Activated CD4-positive, alpha-beta T cell treated with anti-CD3 and anti-CD28 coated beads for 24 hours (primary cell): ENCODE data around the gene CHPT1.
"Not testable (repeated sequence)": the region's sequence is repeated elsewhere in the genome, so short reads cannot be mapped to it uniquely, and the experiment has no call there.

ENCODE experiments used
- DNase-seq, 2 donors: peaks; one replicate each; pipeline ENCODE4 v3.0.0-alpha.2; 2020; ENCODE audit warnings: low read depth in 2 of 2

Gene CHPT1

DNA sequence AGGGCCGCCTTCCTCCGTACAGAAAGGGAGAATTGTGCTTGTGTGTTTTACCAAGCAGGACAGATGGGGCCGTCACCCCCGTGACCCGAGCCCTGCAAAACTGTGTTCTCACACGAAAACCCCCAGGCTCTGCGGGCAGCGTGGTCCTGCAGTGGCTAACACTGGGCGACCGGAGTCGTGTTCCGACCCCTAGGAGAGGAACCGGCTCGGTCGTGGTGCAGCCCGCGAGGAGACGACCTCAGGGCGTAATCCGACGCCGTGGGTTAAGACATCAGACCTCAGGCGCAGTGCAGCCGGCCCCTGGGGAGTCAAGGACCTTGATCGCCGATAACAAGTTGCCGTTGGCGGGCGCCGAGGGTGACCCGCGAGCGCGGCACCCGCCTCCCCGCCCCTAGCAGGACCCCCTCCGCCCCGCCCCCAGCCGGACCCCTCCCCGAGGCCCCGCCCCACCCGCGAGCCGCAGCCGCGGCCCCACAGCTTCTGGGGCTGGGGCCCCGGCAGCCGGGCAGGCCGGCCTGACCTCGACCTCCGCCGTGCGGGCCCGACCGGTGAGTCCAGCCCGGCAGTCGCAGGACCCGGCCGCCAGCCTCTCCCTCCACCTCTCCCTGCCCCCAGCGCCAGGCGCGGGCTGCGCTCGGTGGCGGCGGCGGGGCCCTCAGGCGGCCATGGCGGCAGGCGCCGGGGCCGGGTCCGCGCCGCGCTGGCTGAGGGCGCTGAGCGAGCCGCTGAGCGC, at the start of gene CHPT1:
TSS of gene CHPT1 (plus strand) at position 444 of the 733 bp plus-strand sequence. CDS start at position 666, 222 bp downstream.
- peak; percentile 39 for DNase-seq

DNA sequence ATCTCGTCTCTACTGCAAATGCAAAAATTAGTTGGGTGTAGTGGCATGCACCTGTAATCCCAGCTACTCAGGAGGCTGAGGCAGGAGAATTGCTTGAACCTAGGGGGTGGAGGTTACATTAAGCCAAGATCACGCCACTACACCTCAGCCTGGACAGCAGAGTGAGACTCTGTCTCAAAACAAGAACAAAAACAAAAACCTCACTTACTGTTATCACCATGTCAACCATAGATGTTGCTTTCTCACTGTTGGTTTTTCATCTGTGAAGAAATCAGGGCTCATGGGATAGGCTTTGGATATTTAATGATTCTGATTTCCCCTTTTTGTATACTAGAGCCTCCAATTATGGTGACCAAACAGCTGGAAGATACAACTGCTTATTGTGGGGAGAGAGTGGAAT, 49.7 kb upstream of the CHPT1 start:
- no peak for DNase-seq

DNA sequence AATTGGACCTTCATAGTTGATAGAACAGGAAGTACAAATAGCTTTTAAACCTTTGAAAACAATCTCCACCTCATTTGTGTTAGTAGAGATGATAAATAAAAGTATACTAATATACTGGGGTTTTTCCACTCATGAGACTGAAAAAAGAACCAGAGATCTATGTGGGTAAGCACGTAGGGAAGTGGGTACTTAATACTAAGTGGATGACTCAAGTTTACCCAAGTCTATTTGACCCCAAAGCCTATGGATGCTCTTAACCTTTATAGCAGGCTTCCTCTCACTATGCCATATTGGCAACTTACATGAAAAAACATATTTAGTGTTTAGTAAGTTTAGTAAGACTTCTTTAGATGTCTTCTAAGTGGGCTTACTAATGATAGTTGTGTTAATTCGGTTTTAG, 49.2 kb upstream of the CHPT1 start:
- no peak for DNase-seq

DNA sequence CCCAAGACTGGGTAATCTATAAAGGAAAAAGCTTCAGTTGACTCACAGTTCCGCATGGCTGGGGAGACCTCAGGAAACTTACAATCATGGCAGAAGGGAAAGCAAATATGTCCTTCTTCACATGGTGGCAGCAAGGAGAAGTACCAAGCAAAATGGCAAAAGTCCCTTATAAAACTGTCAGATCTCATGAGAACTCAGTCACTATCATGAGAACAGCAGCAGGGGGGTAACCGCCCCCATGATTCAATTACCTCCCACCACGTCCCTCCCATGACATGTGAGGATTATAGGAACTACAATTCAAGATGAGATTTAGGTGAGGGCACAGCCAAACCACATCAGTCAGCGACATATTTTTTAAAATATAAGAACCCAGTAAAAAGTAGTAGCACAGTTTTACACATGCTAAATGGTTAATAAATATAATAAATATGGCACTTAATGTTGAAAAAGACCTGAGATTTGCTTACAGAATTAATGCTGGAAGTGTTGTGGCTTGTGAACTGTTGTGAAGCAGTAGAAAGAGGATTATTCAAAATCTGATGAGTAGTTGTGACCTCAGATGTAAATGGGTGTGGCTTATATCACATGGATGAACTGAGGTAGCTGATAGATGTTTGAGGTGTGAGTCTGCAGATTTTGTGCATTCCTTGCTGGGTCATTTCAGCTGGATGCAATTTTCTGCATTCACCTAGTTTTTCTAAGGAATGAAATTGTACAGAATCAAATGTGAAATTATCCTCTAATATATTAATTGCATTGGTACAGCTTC, 46.9 kb upstream of the CHPT1 start:
- no peak for DNase-seq

DNA sequence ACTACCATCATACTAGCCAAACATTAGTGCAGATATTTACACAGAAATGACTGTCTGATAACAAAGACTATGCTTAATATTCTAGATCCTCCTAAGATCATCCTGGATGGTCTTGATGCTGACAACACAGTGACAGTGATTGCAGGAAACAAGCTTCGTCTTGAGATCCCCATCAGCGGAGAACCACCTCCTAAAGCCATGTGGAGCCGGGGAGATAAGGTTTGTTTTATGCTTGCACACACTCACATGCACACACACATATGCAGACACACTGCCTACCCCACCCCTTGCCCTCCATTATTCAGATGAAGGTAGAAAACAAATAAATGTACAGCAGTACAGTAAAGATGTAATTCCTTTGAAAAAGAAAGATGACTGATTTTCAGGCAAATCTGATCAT, 44.4 kb upstream of the CHPT1 start:
- no peak for DNase-seq

- no peak for DNase-seq
Measured at GRCh38 chr12:101653503-101653902, 43.9 kb upstream of the CHPT1 start.

- no peak for DNase-seq
Measured at GRCh38 chr12:101654442-101654841, 43.0 kb upstream of the CHPT1 start.

- DNase-seq, result no peak
Measured at GRCh38 chr12:101655393-101655792, 42.0 kb upstream of the CHPT1 start.

DNA sequence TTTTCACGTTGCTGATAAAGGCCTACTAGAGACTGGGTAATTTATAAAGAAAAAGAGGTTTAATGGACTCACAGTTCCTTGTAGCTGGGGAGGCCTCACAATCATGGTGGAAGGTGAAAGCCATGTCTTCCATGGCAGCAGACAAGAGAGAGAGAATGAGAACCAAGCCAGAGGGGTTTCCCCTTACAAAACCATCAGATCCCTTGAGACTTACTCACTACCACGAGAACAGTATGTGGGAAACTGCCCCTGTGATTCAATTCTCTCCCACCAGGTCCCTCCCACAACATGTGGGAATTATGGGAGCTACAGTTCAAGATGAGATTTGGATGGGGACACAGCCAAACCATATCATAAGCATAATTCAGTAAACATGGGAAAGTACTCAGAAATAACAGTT, 36.8 kb upstream of the CHPT1 start:
- DNase-seq, result not testable (repeated sequence)

GRCh38 chr12:101663298-101663697, 34.1 kb upstream of the CHPT1 start:
- DNase-seq, result no peak

DNA sequence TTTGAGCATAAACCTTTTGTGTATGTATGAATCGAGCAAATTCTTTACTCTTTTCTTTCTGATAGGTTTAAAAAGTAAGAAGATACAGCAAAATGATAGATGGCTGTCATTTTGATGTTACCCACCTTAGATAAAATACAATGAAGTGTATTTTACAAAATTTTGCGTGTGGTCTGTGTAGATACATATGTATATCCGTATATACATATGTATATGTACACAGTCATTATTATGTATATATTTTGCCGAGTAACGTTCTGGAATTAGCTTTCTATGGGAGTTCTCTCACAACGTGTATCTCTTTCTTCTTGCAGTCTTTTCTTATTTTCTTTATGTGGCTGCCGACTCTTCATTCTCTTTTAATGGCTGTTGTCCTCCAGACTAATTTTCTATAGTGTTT, 32.4 kb upstream of the CHPT1 start:
- DNase-seq, result no peak

GRCh38 chr12:101666052-101666728, 31.2 kb upstream of the CHPT1 start:
- no peak for DNase-seq

GRCh38 chr12:101667591-101667990, 29.8 kb upstream of the CHPT1 start:
- no peak for DNase-seq

DNA sequence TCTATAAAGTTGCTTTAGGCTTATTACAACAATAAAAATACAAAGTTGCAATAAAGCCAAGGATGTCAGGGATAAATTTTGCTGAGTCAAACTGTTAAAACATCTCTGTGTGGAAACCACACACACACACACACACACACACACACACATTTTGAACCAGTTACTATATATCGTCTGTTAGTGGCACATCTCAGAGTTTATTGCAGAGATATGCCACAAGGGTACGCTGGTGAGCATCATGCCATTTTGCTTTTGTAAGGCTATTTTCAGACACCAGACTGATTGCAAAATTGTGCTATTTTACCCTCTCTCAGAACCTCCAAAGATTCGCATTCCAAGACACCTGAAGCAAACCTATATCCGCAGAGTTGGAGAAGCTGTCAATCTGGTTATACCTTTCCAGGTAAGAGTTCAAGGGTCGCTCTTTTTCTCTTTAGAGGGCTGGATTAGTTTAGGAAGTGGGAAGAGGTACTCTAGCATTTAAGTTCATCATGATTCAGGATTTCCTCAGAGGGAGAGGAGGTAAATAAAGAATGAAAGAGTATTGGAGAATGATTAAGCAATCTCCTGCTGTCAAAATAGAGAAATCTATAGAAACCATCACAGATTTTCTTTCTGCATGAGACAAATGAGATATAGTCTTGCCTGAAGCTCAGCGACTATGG, 27.3 kb upstream of the CHPT1 start:
- DNase-seq, result no peak

DNA sequence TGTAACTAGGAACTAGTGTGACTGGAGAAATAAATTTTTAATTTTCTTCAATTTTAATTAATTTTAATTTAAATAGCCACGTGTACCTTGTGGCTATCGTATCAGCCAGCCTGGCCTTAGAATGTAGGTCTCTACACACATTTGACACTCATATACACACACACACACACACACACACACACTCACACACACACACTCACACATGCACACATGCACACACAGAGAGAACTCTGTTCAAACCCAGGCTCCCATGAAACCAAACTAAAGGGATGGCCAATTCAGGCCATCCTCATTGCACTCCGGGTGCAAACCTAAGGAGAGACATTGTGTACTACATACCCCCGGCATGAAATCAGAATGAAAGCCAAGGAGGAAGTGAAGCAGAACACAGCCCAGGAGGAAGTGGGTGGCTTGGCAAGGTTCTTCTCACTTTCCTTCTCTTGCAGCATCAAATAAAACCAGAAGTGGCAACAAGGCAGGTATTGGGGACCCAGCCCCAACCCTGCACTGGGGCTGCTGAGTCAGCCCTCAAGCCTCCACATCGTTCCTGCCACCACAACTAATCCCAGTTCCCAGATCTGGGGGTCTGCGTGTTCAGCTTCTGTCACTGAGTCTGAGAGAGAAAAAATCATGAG, 26.2 kb upstream of the CHPT1 start:
- DNase-seq, result no peak

DNA sequence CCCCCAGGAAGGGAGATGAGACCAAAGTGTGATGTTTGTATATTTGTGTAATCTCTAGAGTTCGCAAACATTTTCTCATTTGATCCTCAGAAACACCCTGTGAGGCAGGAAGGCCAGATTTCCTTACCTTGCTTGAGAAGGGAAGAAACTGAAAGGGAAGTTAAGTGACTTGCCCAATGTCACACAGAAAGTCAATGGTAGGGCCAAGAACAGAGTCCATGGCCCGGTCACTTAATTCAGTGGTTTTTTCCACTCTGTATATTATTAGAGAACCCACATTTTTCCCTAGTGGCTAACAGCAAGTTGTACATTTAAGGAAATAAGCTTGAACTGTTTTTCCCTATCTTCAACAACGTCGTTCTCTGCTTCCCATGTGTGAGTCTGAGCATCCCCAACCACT, 25.6 kb upstream of the CHPT1 start:
- DNase-seq, result no peak

GRCh38 chr12:101675555-101675954, 21.9 kb upstream of the CHPT1 start:
- DNase-seq, result no peak

DNA sequence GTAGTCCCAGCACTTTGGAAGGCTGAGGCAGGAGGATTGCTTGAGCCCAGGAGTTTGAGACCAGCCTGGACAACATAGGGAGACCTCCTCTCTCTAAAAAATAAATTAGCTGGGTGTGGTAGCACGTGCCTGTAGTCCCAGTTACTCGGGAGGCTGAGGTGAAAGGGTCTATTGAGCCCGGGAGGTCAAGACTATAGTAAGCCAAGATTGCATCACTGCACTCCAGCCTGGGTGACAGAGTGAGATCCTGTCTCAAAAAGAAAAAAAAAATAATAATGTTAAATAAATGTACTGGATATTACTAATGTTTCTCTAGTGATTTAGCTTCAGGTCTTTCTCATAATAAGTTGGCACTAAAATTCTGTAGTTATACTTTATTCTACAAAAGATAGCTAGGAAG, 20.9 kb upstream of the CHPT1 start:
- DNase-seq, result not testable (repeated sequence)

DNA sequence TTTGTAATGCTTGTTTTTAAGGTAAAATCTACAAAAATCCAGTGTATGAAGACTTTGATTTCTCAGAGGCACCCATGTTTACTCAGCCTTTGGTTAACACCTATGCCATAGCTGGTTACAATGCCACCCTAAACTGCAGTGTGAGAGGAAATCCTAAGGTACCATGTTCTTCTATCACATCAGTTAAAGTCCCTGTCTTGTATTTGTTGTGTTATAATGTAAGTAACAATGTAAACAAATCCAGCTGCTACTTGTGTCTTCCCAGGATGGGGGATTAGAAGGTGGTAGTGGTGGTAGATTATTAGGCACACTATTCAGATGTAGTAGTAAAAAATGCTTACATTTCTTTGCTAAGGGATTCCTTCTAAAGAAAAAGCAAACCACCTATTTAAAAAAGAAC, 19.4 kb upstream of the CHPT1 start:
- no peak for DNase-seq

GRCh38 chr12:101680240-101680639, 17.2 kb upstream of the CHPT1 start:
- no peak for DNase-seq

DNA sequence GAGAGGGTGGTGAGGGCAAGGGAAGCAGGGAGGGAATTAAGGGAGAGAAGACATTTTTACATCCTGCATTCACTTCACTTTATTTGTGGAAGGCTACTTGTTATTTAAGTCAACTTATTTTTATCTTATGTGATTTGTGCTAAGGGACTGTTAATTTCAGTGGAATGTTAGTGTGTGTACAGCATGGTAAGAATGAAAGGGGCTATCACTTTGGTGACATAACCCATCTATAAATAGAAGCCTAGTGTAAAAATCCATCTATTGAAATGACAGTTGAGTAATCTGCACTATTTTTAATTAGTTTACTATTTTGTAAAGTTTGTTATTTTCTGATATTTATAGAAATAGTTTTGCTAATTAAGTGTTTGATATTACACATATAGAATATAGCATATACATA, 16.8 kb upstream of the CHPT1 start:
- DNase-seq, result no peak

DNA sequence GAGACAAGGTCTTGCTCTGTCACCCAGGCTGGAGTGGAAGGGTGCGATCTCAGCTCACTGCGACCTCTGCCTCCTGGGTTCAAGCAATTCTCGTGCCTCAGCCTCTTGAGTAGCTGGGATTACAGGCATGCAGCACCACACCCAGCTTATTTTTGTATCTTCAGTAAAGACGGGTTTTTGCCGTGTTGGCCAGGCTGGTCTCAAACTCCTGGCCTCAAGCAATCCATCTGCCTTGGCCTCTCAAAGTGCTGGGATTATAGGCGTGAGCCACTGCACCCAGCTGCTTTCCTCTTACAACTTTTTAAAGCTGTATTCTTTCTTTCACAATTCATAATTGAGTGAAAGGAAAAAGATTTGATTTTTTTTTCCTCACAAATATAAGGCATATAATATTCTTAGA, 15.8 kb upstream of the CHPT1 start:
- not testable (repeated sequence) for DNase-seq
